Measurements from ENCODE around the gene EHF.

GRCh38 chr11:34627197-34627596 lies 6.3 kb downstream of the EHF start:
- no peak for TF ChIP-seq CTCF (IDR thresholded peaks at IDR 0.05)
- TF ChIP-seq SIN3A (IDR thresholded peaks at IDR 0.05; ENCODE audit: borderline replicate concordance, insufficient read depth, low read depth, low read length), result no peak
